ENCODE measurements around the gene RNLS.

Gene RNLS

DNA sequence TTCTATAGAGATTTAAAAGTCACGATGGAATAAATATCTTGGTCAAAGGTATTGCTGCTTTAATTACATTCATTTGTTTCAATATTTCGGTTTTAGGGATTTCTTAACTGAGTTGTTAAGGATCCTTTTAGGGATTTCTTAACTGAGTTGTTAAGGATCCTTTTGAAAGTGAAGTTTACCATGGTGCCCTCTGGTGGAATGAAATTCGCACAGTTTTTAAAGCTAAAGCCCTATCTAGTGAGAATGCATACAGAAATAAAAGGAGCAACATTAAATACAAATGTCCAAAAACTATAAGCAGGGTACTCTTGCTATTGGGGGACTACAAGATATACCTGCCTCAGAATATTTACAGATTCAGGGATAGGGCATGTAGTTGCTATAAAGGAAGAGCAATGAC, 193.7 kb downstream of the RNLS start (continued):
- TF ChIP-seq GLIS3 (CRISPR knock-in tag; IDR thresholded peaks at IDR 0.05), result no peak
- no peak for TF ChIP-seq BACH2 (CRISPR knock-in tag; IDR thresholded peaks at IDR 0.05; ENCODE audit: borderline replicate concordance)
- TF ChIP-seq ZFP3 (CRISPR knock-in tag; IDR thresholded peaks at IDR 0.05), result no peak
- no peak for TF ChIP-seq RARB (CRISPR knock-in tag; IDR thresholded peaks at IDR 0.05)
- no peak for TF ChIP-seq TOX (CRISPR knock-in tag; IDR thresholded peaks at IDR 0.05; ENCODE audit: borderline replicate concordance)
- TF ChIP-seq ISL1 (CRISPR knock-in tag; IDR thresholded peaks at IDR 0.05), result no peak

DNA sequence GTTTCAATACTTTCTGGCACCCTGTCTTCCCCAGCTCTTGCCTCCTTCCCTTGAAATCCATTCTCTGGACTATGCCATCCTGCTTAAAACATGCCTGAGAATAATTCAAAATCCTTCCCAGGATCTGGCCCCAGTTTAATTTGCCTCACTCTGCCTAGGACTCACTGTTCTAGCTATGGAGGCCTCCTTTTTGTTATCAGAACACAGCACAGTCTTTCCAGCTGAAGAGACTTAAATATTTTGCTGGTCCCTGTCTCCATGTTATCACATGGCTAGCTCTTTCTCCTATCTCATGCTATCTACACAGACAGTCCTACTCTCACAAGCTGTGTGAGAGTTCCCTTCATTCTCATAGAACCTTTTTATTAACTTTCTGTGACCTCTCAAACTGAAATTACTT, 194.8 kb downstream of the RNLS start:
- ATAC-seq, result no peak

GRCh38 chr10:88386821-88387773, 196.0 kb downstream of the RNLS start:
- peak; percentile 86 for ATAC-seq
- TF ChIP-seq POU6F1 (CRISPR knock-in tag; IDR thresholded peaks at IDR 0.05; ENCODE audit: borderline replicate concordance, low read depth), result 0 out of 2 replicates have a peak, but pooled peaks have one; percentile 6
- TF ChIP-seq OSR1 (CRISPR knock-in tag; IDR thresholded peaks at IDR 0.05), result no peak
- no peak for TF ChIP-seq ZFP3 (CRISPR knock-in tag; IDR thresholded peaks at IDR 0.05)

More for the DNA sequence above, 194.8 kb downstream of the RNLS start:
- TF ChIP-seq PATZ1 (CRISPR knock-in tag; IDR thresholded peaks at IDR 0.05; ENCODE audit: borderline replicate concordance) (no peak), TSHZ2 (CRISPR knock-in tag; IDR thresholded peaks at IDR 0.05) (no peak), ZNF565 (CRISPR knock-in tag; conservative IDR thresholded peaks at IDR 0.05; ENCODE audit: low read depth) (no peak), TCF4 (CRISPR knock-in tag; IDR thresholded peaks at IDR 0.05; ENCODE audit: borderline replicate concordance) (no peak), RARB (CRISPR knock-in tag; IDR thresholded peaks at IDR 0.05) (no peak), PPARA (CRISPR knock-in tag; IDR thresholded peaks at IDR 0.05; ENCODE audit: borderline replicate concordance) (no peak), TOX (CRISPR knock-in tag; IDR thresholded peaks at IDR 0.05; ENCODE audit: borderline replicate concordance) (no peak), ZFP3 (CRISPR knock-in tag; IDR thresholded peaks at IDR 0.05) (no peak), SNAI2 (CRISPR knock-in tag; IDR thresholded peaks at IDR 0.05) (no peak)
- TF ChIP-seq, protein P1, sequence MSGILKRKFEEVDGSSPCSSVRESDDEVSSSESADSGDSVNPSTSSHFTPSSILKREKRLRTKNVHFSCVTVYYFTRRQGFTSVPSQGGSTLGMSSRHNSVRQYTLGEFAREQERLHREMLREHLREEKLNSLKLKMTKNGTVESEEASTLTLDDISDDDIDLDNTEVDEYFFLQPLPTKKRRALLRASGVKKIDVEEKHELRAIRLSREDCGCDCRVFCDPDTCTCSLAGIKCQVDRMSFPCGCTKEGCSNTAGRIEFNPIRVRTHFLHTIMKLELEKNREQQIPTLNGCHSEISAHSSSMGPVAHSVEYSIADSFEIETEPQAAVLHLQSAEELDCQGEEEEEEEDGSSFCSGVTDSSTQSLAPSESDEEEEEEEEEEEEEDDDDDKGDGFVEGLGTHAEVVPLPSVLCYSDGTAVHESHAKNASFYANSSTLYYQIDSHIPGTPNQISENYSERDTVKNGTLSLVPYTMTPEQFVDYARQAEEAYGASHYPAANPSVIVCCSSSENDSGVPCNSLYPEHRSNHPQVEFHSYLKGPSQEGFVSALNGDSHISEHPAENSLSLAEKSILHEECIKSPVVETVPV (CRISPR knock-in tag; IDR thresholded peaks at IDR 0.05), result no peak

DNA sequence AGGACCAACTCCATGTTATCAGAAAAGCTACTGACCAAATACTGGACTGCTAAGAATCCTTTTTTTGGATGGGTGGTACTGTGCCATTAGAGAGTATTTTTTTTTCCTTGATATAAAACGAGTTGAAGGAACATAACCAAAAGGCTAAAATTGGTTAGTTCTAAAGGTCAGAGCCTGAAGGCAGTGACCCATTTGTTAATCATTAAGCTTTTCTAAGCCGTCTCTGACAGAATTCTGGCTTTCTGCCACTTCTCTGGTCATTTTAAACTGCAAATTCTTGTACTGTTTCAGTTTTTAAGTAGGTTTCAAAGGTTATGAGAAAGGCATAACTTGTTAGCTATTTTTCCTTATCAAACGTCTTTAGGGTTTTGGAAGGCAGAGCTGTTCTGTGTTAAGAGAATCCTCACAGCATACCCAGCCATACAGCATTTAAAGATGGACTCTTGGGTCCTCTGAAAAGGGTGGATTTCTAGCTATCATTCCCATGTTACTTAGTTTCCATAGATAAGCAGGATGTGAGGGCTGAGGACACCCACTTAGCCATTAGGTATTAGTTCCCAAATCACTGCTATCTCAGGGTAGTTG, 196.8 kb downstream of the RNLS start:
- peak; percentile 77 for ATAC-seq
- TF ChIP-seq ZFP30 (CRISPR knock-in tag; IDR thresholded peaks at IDR 0.05) (no peak), POU6F1 (CRISPR knock-in tag; IDR thresholded peaks at IDR 0.05; ENCODE audit: borderline replicate concordance, low read depth) (0 out of 2 replicates have a peak, but pooled peaks have one; percentile 2)

Measured in SK-N-SH treated with all-trans-retinoic acid at 6 μM for 48 hours (cell line).